GM12801 (cell line): Measurements from ENCODE around the gene NHS.

ENCODE experiments used
- CTCF ChIP-seq: IDR thresholded peaks from one replicate; pipeline ENCODE4 v1.5.1; 2011; ENCODE audit warnings: control low read depth; ENCODE audit not compliant: insufficient read length; ENCODE audit errors: extremely low read depth

NHS gene

GRCh38 chrX:17488036-17488435, 113.0 kb downstream of the NHS start:
- no peak for TF ChIP-seq CTCF

GRCh38 chrX:17494216-17494615, 119.2 kb downstream of the NHS start:
- TF ChIP-seq CTCF, result no peak

- no peak for TF ChIP-seq CTCF
Observed at GRCh38 chrX:17495052-17495451, 120.1 kb downstream of the NHS start.

- TF ChIP-seq CTCF, result no peak
Observed at GRCh38 chrX:17496407-17496806, 121.4 kb downstream of the NHS start.

- no peak for TF ChIP-seq CTCF
Observed at GRCh38 chrX:17497193-17497592, 122.2 kb downstream of the NHS start.

GRCh38 chrX:17499512-17499911, 124.5 kb downstream of the NHS start:
- no peak for TF ChIP-seq CTCF

GRCh38 chrX:17500145-17500579, 125.2 kb downstream of the NHS start:
- TF ChIP-seq CTCF, result no peak

GRCh38 chrX:17501746-17502145, 126.7 kb downstream of the NHS start:
- TF ChIP-seq CTCF, result no peak
